D341Med (cell line): ENCODE data around the gene PRICKLE2.
"Not testable (repeated sequence)": the region's sequence is repeated elsewhere in the genome, so short reads cannot be mapped to it uniquely, and the experiment has no call there.

Experiments
- DNase-seq: peaks from one replicate; pipeline ENCODE4 v3.0.0; 2012; ENCODE audit warnings: low spot score

PRICKLE2 gene

GRCh38 chr3:64098670-64099069 lies 126.6 kb downstream of the PRICKLE2 start:
- no peak for DNase-seq

- no peak for DNase-seq
Observed at GRCh38 chr3:64097920-64098319, 127.3 kb downstream of the PRICKLE2 start.

- no peak for DNase-seq
Observed at GRCh38 chr3:64095802-64096201, 129.5 kb downstream of the PRICKLE2 start.

- no peak for DNase-seq
Observed at GRCh38 chr3:64094713-64095079, 130.6 kb downstream of the PRICKLE2 start.

GRCh38 chr3:64093825-64094712 lies 131.2 kb downstream of the PRICKLE2 start:
- no peak for DNase-seq

- no peak for DNase-seq
Observed at GRCh38 chr3:64093211-64093610, 132.1 kb downstream of the PRICKLE2 start.

- peak; percentile 58 for DNase-seq
Observed at GRCh38 chr3:64091501-64091900, 133.8 kb downstream of the PRICKLE2 start.

- DNase-seq, result not testable (repeated sequence)
Observed at GRCh38 chr3:64089386-64089785, 135.9 kb downstream of the PRICKLE2 start.

- DNase-seq, result no peak
Observed at GRCh38 chr3:64088408-64089205, 136.7 kb downstream of the PRICKLE2 start.

GRCh38 chr3:64086479-64087252 lies 138.6 kb downstream of the PRICKLE2 start:
- no peak for DNase-seq

GRCh38 chr3:64084640-64085039 lies 140.6 kb downstream of the PRICKLE2 start:
- no peak for DNase-seq

- no peak for DNase-seq
Observed at GRCh38 chr3:64083575-64083974, 141.7 kb downstream of the PRICKLE2 start.

GRCh38 chr3:64082961-64083541 lies 142.2 kb downstream of the PRICKLE2 start:
- DNase-seq, result no peak

GRCh38 chr3:64082411-64082810 lies 142.9 kb downstream of the PRICKLE2 start:
- DNase-seq, result no peak

- DNase-seq, result no peak
Observed at GRCh38 chr3:64081235-64081630, 144.0 kb downstream of the PRICKLE2 start.

GRCh38 chr3:64080616-64081234 lies 144.5 kb downstream of the PRICKLE2 start:
- no peak for DNase-seq

- DNase-seq, result no peak
Observed at GRCh38 chr3:64079369-64080150, 145.7 kb downstream of the PRICKLE2 start.

GRCh38 chr3:64078966-64079365 lies 146.3 kb downstream of the PRICKLE2 start:
- no peak for DNase-seq

GRCh38 chr3:64074895-64075679 lies 150.2 kb downstream of the PRICKLE2 start:
- DNase-seq, result no peak

- DNase-seq, result no peak
Observed at GRCh38 chr3:64074060-64074459, 151.2 kb downstream of the PRICKLE2 start.
